Left lung (tissue), 10 donors: ENCODE measurements around the gene ACOT7. TPM values are rescaled to one million over a fixed set of nuclear protein-coding genes. Genes with fewer than 3 reads are reported as not detected.

Experiments used
- ATAC-seq: fragments of 200-7000 bp; cut with Tn5 transposase; one replicate; pipeline ENCODE4 v1.9.1; 2020; ENCODE audit warnings: moderate library complexity
- DNase-seq, 4 donors: peaks; one replicate each; pipeline ENCODE4 v3.0.0-alpha.2; 2013 to 2020
- H3K27ac ChIP-seq, 2 donors: fragments of 200-600 bp; sonication (generic) in 1 of 2; one replicate each; pipeline versions ENCODE4 v1.5.0 to v1.8.0; 2020 to 2021
- H3K27me3 ChIP-seq, 2 donors: fragments of 200-600 bp; sonication (generic) in 1 of 2; one replicate each; pipeline versions ENCODE4 v1.5.0 to v1.8.0; 2020 to 2021
- H3K36me3 ChIP-seq, 2 donors: fragments of 200-600 bp; sonication (generic) in 1 of 2; one replicate each; pipeline versions ENCODE4 v1.5.0 to v1.8.0; 2020 to 2021
- H3K4me1 ChIP-seq, 2 donors: fragments of 200-600 bp; one replicate each; pipeline ENCODE4 v1.8.0; 2021
- H3K4me3 ChIP-seq, 2 donors: fragments of 200-600 bp; sonication (generic) in 1 of 2; one replicate each; pipeline versions ENCODE4 v1.5.0 to v1.8.0; 2020 to 2021; ENCODE audit warnings: mild to moderate bottlenecking in 1 of 2
- H3K9me3 ChIP-seq, 2 donors: fragments of 200-600 bp; sonication (generic) in 1 of 2; one replicate each; pipeline versions ENCODE4 v1.5.0 to v1.8.0; 2020 to 2021
- intact Hi-C, 2 donors: fragments of 100-400 bp; cut with DNase I; formaldehyde crosslinking; loops; one replicate each; pipeline versions ENCODE4 v1.11.2 to v1.14.2; 2022
- polyA plus RNA-seq, 6 donors: library from polyadenylated mRNA; unstranded; fragments of 120-200 nt; gene quantifications; one replicate each; pipeline ENCODE4 v1.2.1, GENCODE V29; 2013; ENCODE audit not compliant: insufficient read length in 6 of 6
- total RNA-seq, 2 donors: library from RNA; stranded (reverse); fragmentation: NEBNext Ultra II Directional; extraction: Animal tissue kit (Norgen Biotek cat#: 25700); gene quantifications; one replicate each; pipeline ENCODE4 v1.2.1, GENCODE V29; 2021
- TF ChIP-seq, protein P1 (sequence below), 2 donors: fragments of 200-600 bp; sonication (generic) in 1 of 2; IDR thresholded peaks; one replicate each; pipeline versions ENCODE4 v1.5.0 to v1.8.0; 2021; ENCODE audit warnings: antibody characterized with exemption in 2 of 2
- donor health status: DM: no; HTN: yes; CAD: no.
- donor health status: DM: no; HTN: no; CAD: no.

ACOT7 gene
- total and polyA plus RNA-seq, 8 donors, result 13.1 to 30.1 (median 14.9) TPM

DNA sequence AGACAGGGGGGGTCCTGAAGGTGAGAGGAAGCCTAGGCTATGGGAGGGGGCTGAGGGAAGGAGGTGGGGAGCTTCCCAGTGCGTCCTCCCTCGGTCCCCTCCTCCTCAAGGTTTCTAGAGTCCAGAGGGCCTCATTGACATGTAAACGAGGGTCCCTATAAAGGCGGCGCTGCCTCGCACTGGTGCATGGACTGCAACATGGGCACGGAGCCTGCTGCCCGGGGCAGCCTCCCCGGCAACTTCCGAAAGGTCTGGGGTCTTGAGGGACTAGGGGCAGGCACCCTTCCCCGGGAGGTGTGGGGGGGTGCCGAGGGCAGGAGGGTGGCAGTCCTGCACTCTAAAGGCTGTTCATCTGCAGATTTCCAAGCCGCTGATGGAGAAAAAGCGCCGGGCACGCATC lies 149.6 kb downstream of the ACOT7 start, which contains the start of gene HES3:
HES3 (plus strand) TSS at position 187 of the 400 bp plus-strand sequence; CDS start at position 374, 187 bp downstream.
- H3K36me3 ChIP-seq, result no peaks in the 10 kb centered on the region
- no peaks in the 10 kb centered on the region for H3K9me3 ChIP-seq
- TF ChIP-seq, protein P1, sequence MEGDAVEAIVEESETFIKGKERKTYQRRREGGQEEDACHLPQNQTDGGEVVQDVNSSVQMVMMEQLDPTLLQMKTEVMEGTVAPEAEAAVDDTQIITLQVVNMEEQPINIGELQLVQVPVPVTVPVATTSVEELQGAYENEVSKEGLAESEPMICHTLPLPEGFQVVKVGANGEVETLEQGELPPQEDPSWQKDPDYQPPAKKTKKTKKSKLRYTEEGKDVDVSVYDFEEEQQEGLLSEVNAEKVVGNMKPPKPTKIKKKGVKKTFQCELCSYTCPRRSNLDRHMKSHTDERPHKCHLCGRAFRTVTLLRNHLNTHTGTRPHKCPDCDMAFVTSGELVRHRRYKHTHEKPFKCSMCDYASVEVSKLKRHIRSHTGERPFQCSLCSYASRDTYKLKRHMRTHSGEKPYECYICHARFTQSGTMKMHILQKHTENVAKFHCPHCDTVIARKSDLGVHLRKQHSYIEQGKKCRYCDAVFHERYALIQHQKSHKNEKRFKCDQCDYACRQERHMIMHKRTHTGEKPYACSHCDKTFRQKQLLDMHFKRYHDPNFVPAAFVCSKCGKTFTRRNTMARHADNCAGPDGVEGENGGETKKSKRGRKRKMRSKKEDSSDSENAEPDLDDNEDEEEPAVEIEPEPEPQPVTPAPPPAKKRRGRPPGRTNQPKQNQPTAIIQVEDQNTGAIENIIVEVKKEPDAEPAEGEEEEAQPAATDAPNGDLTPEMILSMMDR (IDR thresholded peaks at IDR 0.05), result no peak
- DNase-seq (no peak), ATAC-seq (no peak)
- peaks cover 70 to 100% of the 10 kb centered on the region in 2 donors for H3K27me3 ChIP-seq
- H3K4me3 ChIP-seq, result no peak within 1 kb of the TSS
- no peak within 1 kb of the TSS for H3K27ac ChIP-seq
- intact Hi-C loops, result no loop called here
- peaks cover 9 to 39% of the 10 kb centered on the region in 2 donors for H3K4me1 ChIP-seq

DNA sequence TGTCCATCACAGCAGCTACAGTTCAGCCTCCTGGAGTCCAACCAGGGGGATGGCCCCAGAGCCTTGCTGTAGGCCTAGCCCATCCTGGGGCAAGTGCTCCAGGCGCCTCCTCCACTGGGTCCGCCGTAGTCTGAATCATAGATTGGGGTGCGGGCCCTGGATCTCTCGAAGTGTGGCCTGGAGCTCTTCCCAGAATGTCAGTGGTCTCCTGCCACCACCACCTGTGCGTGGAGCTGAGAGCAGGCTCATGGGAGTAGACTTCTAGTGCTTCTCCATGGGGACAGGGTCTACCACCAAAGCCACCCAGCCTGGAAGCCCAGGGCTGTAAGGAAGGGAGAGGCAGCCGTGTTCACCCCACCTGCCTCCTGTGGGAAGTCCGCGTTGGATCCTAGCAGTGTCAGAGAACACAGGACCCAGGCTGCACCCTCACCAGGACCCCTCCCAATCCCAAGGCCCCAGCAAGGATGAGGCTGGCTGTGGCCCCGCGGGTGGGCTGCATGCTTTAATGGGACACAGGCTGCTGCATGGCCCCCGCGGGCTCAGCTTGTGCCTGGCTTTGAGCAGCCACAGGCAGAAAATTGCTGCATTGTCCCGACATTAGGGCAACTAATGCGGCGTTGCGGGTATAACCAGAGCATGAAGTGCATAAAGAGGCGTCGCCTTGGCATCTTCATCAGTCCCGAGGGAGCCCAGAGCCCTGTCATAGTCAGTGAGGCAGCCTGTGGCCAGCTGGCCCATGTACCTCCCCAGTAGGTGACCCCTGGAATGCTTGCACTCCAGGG lies 150.3 kb downstream of the ACOT7 start:
- TF ChIP-seq, protein P1 (IDR thresholded peaks at IDR 0.05), result no peak
- Histone ChIP-seq H3K36me3 (no peaks in the 10 kb centered on the region), H3K27ac (no peak overlapping the region), H3K4me1 (peaks cover 9 to 36% of the 10 kb centered on the region in 2 donors), H3K4me3 (no peak overlapping the region), H3K9me3 (no peaks in the 10 kb centered on the region), H3K27me3 (peaks cover 62 to 98% of the 10 kb centered on the region in 2 donors)
- ATAC-seq (no peak), DNase-seq (no peak)
- intact Hi-C loops, result no loop called here

GRCh38 chr1:6241887-6242740 lies 151.5 kb downstream of the ACOT7 start:
- Histone ChIP-seq H3K27me3 (peaks cover 53 to 96% of the 10 kb centered on the region in 2 donors), H3K9me3 (no peaks in the 10 kb centered on the region), H3K4me3 (no peak overlapping the region), H3K4me1 (peaks cover 9 to 35% of the 10 kb centered on the region in 2 donors), H3K36me3 (no peaks in the 10 kb centered on the region), H3K27ac (no peak overlapping the region)
- ATAC-seq (no peak), DNase-seq (no peak)
- intact Hi-C loops, result no loop called here
- TF ChIP-seq, protein P1 (IDR thresholded peaks at IDR 0.05), result no peak

GRCh38 chr1:6241107-6241886 lies 152.3 kb downstream of the ACOT7 start:
- intact Hi-C loops, result no loop called here
- no peak for ATAC-seq
- peaks cover 49 to 88% of the 10 kb centered on the region in 2 donors for H3K27me3 ChIP-seq

More at GRCh38 chr1:6241107-6241886, 152.3 kb downstream of the ACOT7 start:
- Histone ChIP-seq H3K4me3 (no peak overlapping the region), H3K9me3 (no peaks in the 10 kb centered on the region), H3K36me3 (no peaks in the 10 kb centered on the region), H3K27ac (no peak overlapping the region), H3K4me1 (peaks cover 3 to 30% of the 10 kb centered on the region in 2 donors)
- DNase-seq, result no peak
- TF ChIP-seq, protein P1 (IDR thresholded peaks at IDR 0.05), result no peak
